ENCODE data around the gene TSPAN5.

The TSPAN5 gene

DNA sequence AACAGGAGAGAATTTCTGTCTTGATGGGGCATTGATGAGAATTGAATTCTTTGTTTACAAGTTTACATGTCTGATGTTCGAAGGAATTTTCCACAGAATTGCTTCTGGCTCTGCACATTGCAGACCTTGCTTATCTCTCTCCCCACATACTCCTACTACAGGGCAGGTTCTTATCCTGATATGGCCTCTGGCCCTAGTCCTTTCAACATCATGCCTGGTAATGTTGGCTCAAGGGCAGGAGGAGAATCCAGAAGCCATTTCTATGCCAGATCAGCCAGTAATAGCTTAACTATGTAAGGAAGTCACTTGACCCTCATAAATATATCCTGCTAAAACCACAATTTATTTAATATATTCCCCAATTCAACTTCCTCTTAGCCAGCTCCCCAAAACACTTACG lies 24.3 kb upstream of the TSPAN5 start:
- CTCF ChIA-PET: interaction anchor here (1.2 kb wide), 1 partner anchor 215 kb away, joined by 3 read pairs; no protein-coding TSS in a partner anchor
- H3K4me1 ChIP-seq (ENCODE audit: control insufficient read depth, insufficient read depth, low read length): no peaks in the 10 kb centered on the region
- H3K4me3 ChIP-seq (ENCODE audit: low read depth, low read length): no peak overlapping the region
- H3K36me3 ChIP-seq (ENCODE audit: control insufficient read depth in 2 of 2, insufficient read depth in 1 of 2, low read length in 2 of 2): no peaks in the 10 kb centered on the region
- H3K27ac ChIP-seq (ENCODE audit: extremely low read depth, low read depth, low read length): no peak overlapping the region
- H3K9me3 ChIP-seq (ENCODE audit: control insufficient read depth, insufficient read depth, low read depth, low read length): no peaks in the 10 kb centered on the region
- TF ChIP-seq ZNF423 (tag by site-specific recombination; IDR thresholded peaks at IDR 0.05): no peak
- TF ChIP-seq HOXD13 (CRISPR knock-in tag; IDR thresholded peaks at IDR 0.05; ENCODE audit: borderline replicate concordance): no peak
- no peak for TF ChIP-seq KLF16 (tag by site-specific recombination; IDR thresholded peaks at IDR 0.05)
- no peak for TF ChIP-seq ZBTB1 (tag by site-specific recombination; IDR thresholded peaks at IDR 0.05)
- TF ChIP-seq ZNF266 (tag by site-specific recombination; IDR thresholded peaks at IDR 0.05; ENCODE audit: low read depth): no peak
- TF ChIP-seq, protein P1, sequence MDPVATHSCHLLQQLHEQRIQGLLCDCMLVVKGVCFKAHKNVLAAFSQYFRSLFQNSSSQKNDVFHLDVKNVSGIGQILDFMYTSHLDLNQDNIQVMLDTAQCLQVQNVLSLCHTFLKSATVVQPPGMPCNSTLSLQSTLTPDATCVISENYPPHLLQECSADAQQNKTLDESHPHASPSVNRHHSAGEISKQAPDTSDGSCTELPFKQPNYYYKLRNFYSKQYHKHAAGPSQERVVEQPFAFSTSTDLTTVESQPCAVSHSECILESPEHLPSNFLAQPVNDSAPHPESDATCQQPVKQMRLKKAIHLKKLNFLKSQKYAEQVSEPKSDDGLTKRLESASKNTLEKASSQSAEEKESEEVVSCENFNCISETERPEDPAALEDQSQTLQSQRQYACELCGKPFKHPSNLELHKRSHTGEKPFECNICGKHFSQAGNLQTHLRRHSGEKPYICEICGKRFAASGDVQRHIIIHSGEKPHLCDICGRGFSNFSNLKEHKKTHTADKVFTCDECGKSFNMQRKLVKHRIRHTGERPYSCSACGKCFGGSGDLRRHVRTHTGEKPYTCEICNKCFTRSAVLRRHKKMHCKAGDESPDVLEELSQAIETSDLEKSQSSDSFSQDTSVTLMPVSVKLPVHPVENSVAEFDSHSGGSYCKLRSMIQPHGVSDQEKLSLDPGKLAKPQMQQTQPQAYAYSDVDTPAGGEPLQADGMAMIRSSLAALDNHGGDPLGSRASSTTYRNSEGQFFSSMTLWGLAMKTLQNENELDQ (tag by site-specific recombination; IDR thresholded peaks at IDR 0.05; ENCODE audit: low read depth): no peak
- TF ChIP-seq TRIM28 (IDR thresholded peaks at IDR 0.05; ENCODE audit: borderline replicate concordance, low read length): no peak
- TF ChIP-seq ZIC2 (tag by site-specific recombination; IDR thresholded peaks at IDR 0.05): no peak
- no peak for TF ChIP-seq PRDM6 (tag by site-specific recombination; IDR thresholded peaks at IDR 0.05)
- TF ChIP-seq, protein P2, sequence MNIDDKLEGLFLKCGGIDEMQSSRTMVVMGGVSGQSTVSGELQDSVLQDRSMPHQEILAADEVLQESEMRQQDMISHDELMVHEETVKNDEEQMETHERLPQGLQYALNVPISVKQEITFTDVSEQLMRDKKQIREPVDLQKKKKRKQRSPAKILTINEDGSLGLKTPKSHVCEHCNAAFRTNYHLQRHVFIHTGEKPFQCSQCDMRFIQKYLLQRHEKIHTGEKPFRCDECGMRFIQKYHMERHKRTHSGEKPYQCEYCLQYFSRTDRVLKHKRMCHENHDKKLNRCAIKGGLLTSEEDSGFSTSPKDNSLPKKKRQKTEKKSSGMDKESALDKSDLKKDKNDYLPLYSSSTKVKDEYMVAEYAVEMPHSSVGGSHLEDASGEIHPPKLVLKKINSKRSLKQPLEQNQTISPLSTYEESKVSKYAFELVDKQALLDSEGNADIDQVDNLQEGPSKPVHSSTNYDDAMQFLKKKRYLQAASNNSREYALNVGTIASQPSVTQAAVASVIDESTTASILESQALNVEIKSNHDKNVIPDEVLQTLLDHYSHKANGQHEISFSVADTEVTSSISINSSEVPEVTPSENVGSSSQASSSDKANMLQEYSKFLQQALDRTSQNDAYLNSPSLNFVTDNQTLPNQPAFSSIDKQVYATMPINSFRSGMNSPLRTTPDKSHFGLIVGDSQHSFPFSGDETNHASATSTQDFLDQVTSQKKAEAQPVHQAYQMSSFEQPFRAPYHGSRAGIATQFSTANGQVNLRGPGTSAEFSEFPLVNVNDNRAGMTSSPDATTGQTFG (tag by site-specific recombination; IDR thresholded peaks at IDR 0.05; ENCODE audit: borderline replicate concordance): no peak
- TF ChIP-seq KLF9 (tag by site-specific recombination; IDR thresholded peaks at IDR 0.05; ENCODE audit: low read depth): no peak
- no peak for TF ChIP-seq ZFP69B (tag by site-specific recombination; IDR thresholded peaks at IDR 0.05)
- no peak for TF ChIP-seq ZNF658 (tag by site-specific recombination; IDR thresholded peaks at IDR 0.05)
- TF ChIP-seq, protein P3, sequence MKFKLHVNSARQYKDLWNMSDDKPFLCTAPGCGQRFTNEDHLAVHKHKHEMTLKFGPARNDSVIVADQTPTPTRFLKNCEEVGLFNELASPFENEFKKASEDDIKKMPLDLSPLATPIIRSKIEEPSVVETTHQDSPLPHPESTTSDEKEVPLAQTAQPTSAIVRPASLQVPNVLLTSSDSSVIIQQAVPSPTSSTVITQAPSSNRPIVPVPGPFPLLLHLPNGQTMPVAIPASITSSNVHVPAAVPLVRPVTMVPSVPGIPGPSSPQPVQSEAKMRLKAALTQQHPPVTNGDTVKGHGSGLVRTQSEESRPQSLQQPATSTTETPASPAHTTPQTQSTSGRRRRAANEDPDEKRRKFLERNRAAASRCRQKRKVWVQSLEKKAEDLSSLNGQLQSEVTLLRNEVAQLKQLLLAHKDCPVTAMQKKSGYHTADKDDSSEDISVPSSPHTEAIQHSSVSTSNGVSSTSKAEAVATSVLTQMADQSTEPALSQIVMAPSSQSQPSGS (tag by site-specific recombination; IDR thresholded peaks at IDR 0.05; ENCODE audit: low read depth): no peak
- no peak for TF ChIP-seq ZNF302 (tag by site-specific recombination; IDR thresholded peaks at IDR 0.05; ENCODE audit: low read depth)
- TF ChIP-seq, protein P4, sequence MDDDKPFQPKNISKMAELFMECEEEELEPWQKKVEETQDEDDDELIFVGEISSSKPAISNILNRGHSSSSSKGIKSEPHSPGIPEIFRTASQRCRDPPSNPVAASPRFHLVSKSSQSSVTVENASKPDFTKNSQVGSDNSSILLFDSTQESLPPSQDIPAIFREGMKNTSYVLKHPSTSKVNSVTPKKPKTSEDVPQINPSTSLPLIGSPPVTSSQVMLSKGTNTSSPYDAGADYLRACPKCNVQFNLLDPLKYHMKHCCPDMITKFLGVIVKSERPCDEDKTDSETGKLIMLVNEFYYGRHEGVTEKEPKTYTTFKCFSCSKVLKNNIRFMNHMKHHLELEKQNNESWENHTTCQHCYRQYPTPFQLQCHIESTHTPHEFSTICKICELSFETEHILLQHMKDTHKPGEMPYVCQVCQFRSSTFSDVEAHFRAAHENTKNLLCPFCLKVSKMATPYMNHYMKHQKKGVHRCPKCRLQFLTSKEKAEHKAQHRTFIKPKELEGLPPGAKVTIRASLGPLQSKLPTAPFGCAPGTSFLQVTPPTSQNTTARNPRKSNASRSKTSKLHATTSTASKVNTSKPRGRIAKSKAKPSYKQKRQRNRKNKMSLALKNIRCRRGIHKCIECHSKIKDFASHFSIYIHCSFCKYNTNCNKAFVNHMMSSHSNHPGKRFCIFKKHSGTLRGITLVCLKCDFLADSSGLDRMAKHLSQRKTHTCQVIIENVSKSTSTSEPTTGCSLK (tag by site-specific recombination; IDR thresholded peaks at IDR 0.05): no peak
- TF ChIP-seq OSR2 (tag by site-specific recombination; IDR thresholded peaks at IDR 0.05): no peak
- POLR2A ChIA-PET: no interaction called here

Measured in HEK293 (cell line).